SK-N-SH (cell line): Measurements from ENCODE around the gene DTX3.

Experiments used
- CTCF ChIP-seq: fragments of 200-600 bp; sonication (generic); IDR thresholded peaks from 2 replicates; pipeline ENCODE4 v1.6.1; 2017; ENCODE audit warnings: antibody characterized with exemption, mild to moderate bottlenecking, moderate library complexity
- RCOR1 ChIP-seq: fragments of 150-350 bp; IDR thresholded peaks from 2 replicates; pipeline ENCODE4 v1.6.1; 2017; ENCODE audit warnings: antibody characterized with exemption, low read length

DNA sequence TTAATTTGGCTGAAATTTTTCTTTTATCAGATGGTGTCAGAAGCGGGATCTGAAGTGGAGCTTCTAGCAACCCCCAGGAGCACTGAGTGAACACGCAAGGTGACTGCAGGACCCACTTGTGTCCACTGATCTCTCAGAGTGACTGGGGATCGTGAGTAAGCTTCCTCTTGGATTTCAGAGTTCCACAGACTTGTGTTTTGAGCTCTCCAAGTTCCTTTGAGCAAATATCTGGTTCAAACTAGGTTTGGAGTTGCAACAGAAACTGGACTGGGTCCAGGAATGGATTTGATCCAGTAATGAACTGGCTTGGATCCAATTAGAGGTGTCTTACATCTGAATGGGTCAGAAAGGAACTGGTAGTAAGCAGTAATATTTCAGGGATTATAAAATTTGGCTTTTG, 53.1 kb downstream of the DTX3 start:
- TF ChIP-seq CTCF (no peak), RCOR1 (no peak)
